ENCODE data around the gene CEP112. TPM values are rescaled to one million over a fixed set of nuclear protein-coding genes. Genes with fewer than 3 reads are reported as not detected.
A peak's percentile ranks its signal among the peaks of the same experiment; 100 is the strongest.

Gene CEP112
- total RNA-seq, 1 donor from 2014 or later, result 20.7 TPM

GRCh38 chr17:65628644-65629036 lies 563.3 kb downstream of the CEP112 start:
- intact Hi-C loops (cut with DNase I), result no loop called here
- DNase-seq (no peak), ATAC-seq (ENCODE audit: poor library complexity) (no peak)

- ATAC-seq (ENCODE audit: poor library complexity) (no peak), DNase-seq (no peak)
- intact Hi-C loops (cut with DNase I), result no loop called here
These were observed 563.9 kb downstream of the CEP112 start for GRCh38 chr17:65627891-65628643.

DNA sequence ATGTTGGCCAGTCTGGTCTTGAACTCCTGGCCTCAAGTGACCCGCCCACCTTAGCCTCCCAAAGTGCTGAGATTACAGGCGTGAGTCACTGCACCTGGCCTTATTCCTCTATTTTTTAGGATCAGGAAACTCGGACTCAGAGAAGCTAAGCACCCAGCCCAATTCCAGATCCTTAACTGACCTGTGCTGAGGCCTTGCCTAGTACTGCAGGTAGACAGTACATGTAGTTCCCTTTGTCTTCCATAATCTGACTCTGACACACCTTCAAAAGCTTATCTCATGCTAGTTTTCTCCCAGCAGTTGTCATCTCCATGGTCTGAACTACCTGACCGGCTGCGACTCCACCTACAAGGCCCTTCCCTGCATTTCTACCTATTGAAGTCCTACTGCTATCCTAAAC lies 564.8 kb downstream of the CEP112 start:
- intact Hi-C loops (cut with DNase I), result no loop called here
- no peak for ATAC-seq (ENCODE audit: poor library complexity)
- no peak for DNase-seq

- intact Hi-C loops (cut with DNase I), result no loop called here
- ATAC-seq (ENCODE audit: poor library complexity) (no peak), DNase-seq (no peak)
These were observed 565.5 kb downstream of the CEP112 start for GRCh38 chr17:65626451-65626850.

GRCh38 chr17:65618516-65618915 lies 573.4 kb downstream of the CEP112 start:
- intact Hi-C loops (cut with DNase I), result no loop called here
- ATAC-seq (ENCODE audit: poor library complexity), result no peak
- DNase-seq, result no peak

- no peak for DNase-seq
- no peak for ATAC-seq (ENCODE audit: poor library complexity)
- intact Hi-C loops (cut with DNase I), result no loop called here
These were observed 574.4 kb downstream of the CEP112 start for GRCh38 chr17:65617496-65617895.

DNA sequence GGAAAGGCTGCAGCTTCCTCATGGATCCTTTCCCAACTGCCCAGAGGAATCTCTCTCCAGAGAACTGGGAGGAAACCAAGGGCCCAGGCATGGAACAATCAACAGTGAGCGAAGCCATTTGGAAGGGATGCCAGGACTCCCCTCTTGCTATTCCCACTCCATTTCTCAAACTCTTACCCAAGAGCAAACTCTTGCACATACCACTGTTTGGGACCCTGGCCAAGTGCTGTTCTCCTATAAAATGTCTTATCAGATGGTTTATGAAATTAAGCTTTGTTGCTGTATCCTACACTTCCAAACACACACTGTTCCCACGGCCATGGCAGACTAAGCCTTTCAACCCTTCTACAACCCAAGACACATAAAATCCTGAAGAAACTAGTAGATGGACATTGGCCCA lies 582.2 kb downstream of the CEP112 start:
- DNase-seq (no peak), ATAC-seq (ENCODE audit: poor library complexity) (no peak)
- intact Hi-C loops (cut with DNase I), result no loop called here

- intact Hi-C loops (cut with DNase I), result no loop called here
- DNase-seq (no peak), ATAC-seq (ENCODE audit: poor library complexity) (no peak)
These were observed 582.6 kb downstream of the CEP112 start for GRCh38 chr17:65609286-65609685.

DNA sequence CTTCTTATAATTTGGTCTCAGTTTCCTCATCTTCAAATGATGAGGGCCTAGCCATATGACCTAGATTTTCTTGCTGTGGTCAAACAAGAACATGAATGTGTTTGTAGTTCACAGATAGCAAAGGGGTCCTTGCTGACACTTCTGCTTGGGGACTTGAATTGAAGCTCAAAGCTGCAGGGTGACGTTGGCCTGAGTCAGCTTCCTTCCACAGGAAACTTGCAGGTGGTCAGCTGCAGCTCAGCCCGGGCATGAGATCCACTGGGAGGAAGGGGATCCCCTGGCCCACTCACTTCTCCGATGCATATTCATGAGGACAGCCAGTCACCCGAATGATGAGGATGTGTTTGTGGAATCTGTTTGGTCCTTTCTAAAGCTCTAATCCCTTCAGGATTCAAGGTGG lies 587.9 kb downstream of the CEP112 start:
- intact Hi-C loops (cut with DNase I), result no loop called here
- ATAC-seq (ENCODE audit: poor library complexity) (no peak), DNase-seq (no peak)

- DNase-seq (no peak), ATAC-seq (ENCODE audit: poor library complexity) (no peak)
- intact Hi-C loops (cut with DNase I), result no loop called here
These were observed 590.1 kb downstream of the CEP112 start for GRCh38 chr17:65601881-65602280.

DNA sequence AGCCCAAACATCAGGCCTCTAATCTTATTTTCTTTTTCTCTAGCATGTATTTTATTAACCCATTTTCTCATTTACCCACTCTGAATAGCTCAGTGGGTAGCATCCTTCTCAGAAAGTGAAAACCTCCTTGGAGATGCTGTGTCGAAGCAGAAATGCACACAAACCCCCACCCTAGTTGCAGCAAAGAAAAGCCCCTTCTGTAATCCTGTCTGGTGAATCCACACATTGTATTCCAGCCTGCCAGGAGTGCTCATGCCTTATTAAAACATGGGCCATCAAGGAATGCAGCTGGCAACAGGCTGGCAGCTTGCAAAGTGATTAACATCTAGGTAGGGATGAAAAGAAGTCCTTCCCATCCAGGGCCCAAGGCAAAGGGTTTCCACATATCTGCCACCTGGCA lies 590.8 kb downstream of the CEP112 start:
- DNase-seq (no peak), ATAC-seq (ENCODE audit: poor library complexity) (no peak)
- intact Hi-C loops (cut with DNase I), result no loop called here

- ATAC-seq (ENCODE audit: poor library complexity) (no peak), DNase-seq (no peak)
- intact Hi-C loops (cut with DNase I), result no loop called here
These were observed 591.4 kb downstream of the CEP112 start for GRCh38 chr17:65600518-65600917.

DNA sequence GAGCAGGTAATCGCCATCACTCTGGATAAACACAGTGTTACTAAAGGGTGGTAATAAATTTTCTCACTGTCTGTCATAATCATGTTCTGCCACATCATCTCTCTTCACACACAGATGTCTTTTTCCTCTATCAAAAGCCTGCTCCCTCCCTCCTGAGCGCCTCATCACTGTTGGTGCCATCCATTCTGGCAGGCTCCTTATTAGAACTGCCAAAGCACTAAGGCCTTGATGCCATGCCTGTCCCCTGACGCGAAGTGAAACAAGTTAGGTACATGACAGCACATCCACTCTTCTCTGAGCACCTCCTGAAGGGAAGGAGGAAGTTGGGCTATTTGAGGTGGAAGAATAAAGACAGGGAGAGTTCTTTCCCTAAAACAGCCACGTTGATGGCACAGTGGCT lies 592.3 kb downstream of the CEP112 start:
- intact Hi-C loops (cut with DNase I), result no loop called here
- ATAC-seq (ENCODE audit: poor library complexity) (peak; percentile 20), DNase-seq (no peak)

DNA sequence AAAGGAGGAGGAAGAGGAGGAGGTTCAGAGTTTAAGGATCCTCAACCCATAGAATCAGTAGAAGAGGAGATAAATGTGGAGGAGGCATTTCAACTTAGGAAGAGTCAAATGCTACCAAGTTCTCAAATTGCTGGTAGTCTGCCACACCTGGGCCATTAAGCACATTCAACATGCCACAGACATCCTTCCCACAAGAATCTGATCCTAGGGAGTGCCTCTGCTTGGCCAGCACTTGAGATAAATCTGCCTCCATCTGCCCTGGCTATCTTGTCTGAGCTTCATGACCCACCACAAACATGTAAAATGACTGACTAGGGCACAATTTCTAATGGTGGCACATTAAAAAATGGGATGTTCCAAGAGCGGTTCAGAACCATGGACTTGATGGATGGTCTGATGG lies 593.2 kb downstream of the CEP112 start:
- ATAC-seq (ENCODE audit: poor library complexity), result no peak
- intact Hi-C loops (cut with DNase I), result no loop called here

DNA sequence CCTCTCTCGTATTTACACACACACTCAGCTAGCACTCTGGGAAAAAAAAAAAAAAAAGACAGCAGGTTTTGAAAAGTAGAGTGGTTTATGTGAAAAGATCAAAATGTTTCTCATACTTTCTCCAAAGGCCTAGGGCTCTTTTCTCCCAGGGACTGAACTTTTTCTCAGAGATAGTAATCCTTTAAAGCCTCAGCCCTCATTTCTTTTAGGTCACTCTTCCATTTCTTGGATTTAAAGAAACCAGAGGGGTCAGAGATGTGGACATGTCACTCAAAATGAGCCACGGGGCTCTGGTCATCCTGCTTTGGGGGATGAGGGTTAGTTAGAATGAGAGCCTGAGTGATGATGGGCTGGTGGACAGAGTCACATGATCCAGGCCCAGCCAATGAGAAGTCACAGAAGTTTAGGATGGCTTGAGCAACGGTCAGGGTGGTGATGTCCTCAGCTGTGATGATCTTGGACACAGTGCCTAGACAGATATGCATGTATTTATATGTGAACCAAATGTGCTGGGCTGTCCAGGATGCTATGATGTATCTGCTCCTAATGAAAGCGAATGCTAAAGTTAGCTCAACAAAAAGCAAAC lies 596.8 kb downstream of the CEP112 start:
- no peak for ATAC-seq (ENCODE audit: poor library complexity)

More for the DNA sequence above, 593.2 kb downstream of the CEP112 start:
- no peak for DNase-seq

DNA sequence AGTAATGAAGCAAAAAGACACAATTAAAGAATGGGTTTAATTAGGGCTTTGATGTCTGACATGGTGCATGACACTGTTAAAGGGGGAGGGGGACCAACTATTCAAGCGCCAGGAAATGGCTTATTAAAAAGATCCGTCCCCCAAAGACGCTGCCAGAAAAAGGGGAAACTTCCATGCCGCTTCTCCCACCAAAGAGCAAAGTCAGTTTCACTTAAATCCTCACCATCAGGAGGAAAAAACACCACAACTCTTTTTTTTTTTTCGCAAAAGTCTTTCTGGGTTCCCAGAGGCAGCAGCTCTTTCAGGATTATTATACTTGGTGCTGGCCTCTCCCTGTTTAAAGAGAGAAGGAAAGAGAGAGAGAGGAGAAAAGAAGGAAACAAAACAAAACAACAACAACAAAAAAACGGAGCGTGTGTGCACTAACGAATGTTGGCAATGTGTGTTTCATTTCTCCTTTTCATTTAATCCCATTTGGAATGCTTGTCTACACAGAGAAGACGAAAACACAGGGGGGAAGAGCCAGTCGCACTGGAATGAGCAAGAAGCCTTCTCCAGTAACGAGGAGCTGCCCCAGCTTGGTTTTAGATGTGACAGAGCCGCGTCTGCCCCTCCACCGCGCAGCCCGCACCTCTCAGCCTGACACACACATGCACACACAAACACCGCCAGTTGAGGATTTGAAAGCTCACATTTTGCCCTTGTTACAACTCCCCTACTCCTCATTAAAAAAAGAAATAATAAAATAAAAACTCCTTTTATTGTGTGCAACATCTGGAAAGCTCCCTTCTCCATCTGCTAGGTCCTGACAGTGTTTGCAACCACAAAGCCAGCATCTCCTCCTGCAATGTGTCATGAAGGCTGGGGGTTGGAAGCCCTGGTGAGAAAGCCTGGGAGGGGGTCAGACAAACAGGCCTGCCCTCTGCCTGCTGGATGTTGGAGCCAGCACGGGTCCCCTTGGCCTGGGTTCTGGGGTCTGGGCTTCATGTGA lies 597.8 kb downstream of the CEP112 start:
- no peak for ATAC-seq (ENCODE audit: poor library complexity)
- no peak for DNase-seq
- intact Hi-C loops (cut with DNase I), result no loop called here

More for the DNA sequence above, 596.8 kb downstream of the CEP112 start:
- intact Hi-C loops (cut with DNase I), result no loop called here
- DNase-seq, result no peak

- ATAC-seq (ENCODE audit: poor library complexity) (no peak), DNase-seq (no peak)
- intact Hi-C loops (cut with DNase I), result no loop called here
These were observed 598.7 kb downstream of the CEP112 start for GRCh38 chr17:65593092-65593854.

DNA sequence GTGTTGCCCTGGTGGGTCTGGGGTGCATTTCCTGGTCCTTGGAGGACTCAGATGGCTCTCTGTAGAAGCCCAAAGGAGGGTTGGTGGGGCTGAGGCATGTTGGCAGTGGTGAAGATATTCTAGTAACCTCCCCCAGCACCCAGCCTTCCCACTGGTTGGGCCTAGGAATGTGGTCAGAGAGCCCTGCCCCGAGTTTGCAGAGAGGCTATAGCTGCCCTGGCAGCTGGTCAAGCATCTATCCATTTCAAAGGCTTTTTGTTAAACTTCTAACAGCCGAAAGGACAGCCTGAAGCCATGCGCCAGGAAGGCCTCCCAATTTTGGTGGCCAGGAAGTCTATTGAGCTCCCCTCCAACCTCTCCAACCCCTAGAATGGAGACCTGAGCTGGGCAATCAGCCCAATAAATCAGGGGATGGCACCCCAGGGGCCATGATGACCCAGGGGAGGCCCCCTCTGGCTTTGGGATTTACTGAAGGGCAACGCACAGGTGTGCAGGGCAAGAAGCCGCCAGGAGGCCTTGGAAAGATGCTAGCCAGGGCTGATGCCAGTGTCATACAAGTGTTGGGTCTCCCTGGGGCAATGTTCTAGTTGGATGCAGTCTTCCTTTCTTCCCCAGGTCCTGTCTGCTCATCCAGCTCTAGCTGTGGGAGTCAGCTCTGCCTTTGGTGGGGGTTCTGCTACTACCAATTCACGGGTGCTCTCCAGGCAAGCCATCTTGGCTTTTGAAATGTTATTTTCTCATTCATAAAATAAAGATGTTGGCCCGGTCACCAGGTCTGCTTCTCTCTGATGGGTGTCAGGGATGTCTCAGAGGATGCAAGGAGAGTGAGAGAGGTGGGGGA lies 599.6 kb downstream of the CEP112 start:
- intact Hi-C loops (cut with DNase I), result no loop called here
- DNase-seq, result no peak
- ATAC-seq (ENCODE audit: poor library complexity), result no peak
